HG03045 (cell line): ENCODE results near the gene CLDN15.
"Not testable (repeated sequence)": the region's sequence is repeated elsewhere in the genome, so short reads cannot be mapped to it uniquely, and the experiment has no call there.

Source experiments
- ATAC-seq: cut with Tn5 transposase; IDR thresholded peaks from one replicate; pipeline ENCODE4 v1.9.1; 2021; ENCODE audit warnings: mild to moderate bottlenecking, moderate library complexity; ENCODE audit not compliant: unreplicated experiment

The CLDN15 gene

GRCh38 chr7:101237206-101238067 lies at the start of gene CLDN15:
Gene CLDN15, minus strand, starts transcription at chr7:101237802. Its CDS starts 221 bp downstream, at chr7:101237581.
- no peak for ATAC-seq

DNA sequence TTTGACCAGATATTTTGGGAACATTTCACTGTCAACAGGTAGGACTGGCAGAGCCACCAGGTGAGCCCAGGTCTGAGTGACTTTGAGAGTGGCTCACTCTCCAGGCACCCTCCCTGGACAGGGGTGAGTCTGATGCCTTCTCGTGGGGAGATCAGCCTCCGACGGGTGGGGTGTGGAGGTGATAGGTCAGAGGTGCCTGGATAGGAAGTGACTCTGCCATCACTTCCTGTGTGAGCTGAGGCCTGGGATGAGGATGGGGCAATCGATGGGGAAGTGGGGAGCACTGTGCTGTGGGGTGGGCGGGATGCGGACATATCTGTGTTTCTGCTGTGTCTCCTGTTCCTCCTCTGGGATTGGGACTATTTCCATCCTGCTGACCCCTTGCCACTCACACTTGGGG lies 49.4 kb upstream of the CLDN15 start:
- no peak for ATAC-seq

DNA sequence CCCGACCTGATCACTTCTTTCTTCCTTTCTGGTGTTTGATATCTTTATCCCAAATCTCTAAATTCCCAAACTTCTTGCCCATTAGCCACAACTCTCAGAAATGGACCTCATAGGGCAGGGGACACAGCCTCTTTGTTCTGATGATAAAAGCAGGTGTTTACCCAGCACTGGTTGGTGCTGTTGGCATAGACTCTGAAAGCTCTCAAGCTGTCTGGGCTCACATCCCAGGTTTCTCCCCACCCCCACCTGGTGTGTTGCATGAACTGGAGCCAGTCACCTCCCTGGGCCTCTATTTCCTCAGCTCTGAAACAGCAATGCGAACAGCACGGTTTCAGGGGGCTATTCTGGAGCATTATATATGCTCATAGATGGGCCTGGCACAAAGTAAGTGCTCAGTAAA lies 48.3 kb upstream of the CLDN15 start:
- ATAC-seq, result not testable (repeated sequence)

GRCh38 chr7:101285171-101285570 lies 47.6 kb upstream of the CLDN15 start:
- ATAC-seq, result no peak

- ATAC-seq, result not testable (repeated sequence)
Measured at GRCh38 chr7:101280912-101281311, 43.3 kb upstream of the CLDN15 start.

DNA sequence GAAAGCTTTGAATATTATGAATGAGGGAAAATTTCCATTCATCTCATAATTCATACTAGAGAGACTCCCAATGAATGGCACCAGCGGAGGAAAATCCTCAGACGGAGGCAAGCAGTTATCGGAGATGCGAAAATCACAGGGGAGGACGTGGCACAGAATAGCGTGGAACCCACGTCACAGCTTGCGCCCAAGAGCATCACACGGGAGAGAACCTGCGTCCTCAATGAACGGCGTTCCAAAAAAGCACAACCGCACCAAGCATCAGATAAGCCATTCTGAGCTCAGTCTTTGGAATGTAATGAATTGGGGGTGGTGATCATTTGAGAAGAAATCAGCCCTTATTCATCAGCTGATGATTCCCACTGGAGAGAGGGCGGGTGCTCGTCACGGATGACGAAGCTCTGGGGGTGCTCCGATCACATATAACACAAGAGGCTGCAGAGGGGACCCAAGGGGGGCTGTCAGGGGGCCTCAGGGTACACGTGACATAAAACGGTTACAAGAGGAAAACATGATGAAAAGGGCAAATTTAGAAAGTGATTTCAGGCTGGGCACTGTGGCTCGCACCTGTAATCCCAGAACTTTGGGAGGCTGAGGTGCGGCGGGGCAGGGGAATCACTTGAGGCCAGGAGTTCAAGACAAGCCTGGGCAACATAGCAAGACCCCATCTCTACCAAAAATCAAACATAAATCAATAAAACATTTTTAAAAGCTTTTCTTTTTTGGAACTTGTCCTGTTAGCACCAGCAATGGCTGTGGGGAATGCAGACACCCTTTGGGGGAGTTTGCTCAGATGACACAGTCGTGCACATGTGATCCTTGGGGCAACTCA lies 41.1 kb upstream of the CLDN15 start:
- no peak for ATAC-seq

GRCh38 chr7:101277155-101277554 lies 39.6 kb upstream of the CLDN15 start:
- no peak for ATAC-seq

DNA sequence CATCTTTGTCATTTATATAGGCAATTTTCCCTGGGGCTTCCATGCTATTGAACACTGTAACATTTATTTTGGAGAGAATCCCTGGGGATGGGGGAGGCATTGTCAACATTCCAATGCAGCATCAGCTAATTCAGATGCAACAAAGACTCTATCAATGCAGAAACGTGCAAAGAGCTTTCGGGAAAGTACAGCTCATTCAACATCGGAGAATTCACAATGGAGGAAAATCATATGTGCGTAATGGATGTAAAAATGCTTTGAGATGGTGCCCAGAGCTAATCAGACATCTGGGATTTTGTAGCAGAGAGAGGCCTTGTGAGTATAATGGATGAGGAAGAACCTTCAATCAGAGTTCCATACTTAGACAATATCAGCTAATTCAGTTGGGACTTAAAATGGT lies 35.6 kb upstream of the CLDN15 start:
- ATAC-seq, result no peak

- no peak for ATAC-seq
Measured at GRCh38 chr7:101271021-101271420, 33.4 kb upstream of the CLDN15 start.

DNA sequence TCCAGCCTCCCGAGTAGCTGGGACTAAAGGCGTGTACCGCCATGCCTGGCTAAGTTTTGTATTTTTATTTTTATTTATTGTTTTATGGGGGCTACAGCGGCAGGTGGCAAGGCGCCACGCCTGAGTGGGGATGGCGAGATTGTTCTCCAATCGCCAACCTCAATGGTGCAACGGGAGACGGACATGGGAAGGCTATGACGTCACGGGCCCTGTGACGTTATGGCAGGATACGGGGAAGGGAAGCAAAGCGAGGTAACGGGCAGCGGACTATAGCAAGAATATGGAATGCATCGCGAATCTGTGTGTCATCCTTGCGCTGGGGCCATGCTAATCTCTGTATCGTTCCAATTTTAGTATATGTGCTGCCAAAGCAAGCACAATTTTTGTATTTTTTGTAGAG lies 32.1 kb upstream of the CLDN15 start:
- ATAC-seq, result no peak

- no peak for ATAC-seq
Measured at GRCh38 chr7:101265622-101266516, 28.3 kb upstream of the CLDN15 start.

- ATAC-seq, result not testable (repeated sequence)
Measured at GRCh38 chr7:101264102-101264706, 26.6 kb upstream of the CLDN15 start.

GRCh38 chr7:101258243-101258731 lies 20.7 kb upstream of the CLDN15 start:
- no peak for ATAC-seq

DNA sequence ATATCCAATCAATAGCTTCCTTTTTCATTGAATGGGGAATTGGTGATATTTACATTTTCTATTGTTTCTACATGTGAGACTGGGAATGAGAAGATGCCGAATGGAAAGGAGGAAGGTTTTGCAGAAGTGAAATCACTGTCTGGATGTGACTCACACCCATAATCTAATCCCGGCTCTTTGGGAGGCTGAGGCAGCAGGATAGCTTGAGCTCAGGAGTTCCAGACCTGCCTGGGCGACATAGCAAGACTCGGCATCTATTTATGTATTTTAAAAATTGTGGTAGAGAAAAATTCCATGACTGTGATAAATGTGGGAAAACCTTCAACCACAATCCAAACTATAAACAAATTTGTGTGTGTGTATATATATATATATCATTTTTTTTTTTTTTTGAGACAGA lies 18.2 kb upstream of the CLDN15 start:
- ATAC-seq, result no peak

GRCh38 chr7:101253199-101253598 lies 15.6 kb upstream of the CLDN15 start:
- not testable (repeated sequence) for ATAC-seq

DNA sequence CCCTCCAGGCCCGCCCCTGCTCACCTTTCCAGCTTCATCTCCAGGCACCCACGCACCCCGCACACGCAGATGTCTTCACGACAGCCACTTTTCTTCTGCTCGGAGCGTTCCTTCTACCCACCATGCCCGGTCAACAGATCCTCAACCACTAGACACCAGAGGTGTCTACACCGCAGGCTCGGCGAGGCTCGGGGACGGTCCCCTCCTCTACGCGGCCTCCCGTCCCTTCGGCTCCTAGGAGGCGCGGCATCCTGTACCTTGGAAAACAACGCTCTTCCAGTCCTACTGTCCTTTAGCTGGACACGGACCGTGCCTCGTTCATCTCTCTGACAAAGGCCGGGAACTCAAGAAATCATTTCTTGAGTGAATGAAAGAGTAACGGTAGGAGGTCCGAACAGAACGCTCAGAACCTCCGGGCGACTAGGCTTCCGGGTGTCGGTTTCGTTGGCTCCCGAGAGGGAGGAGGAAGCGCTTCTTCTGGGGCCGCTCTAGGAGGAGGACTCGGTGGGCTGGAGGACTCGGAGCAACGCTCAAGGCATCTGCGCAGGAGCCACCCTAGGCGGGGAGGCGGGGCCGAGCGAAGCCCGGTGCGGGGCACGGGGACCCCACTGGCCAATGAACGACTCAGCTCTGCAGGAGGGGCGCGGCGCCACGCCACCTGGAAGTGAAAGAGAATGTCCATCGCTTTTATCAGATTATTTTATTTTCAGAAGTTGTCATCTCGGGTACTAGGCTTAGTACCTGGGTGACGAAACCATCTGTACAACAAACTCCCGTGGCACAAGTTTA lies 14.5 kb upstream of the CLDN15 start:
- ATAC-seq, result peak; percentile 97

GRCh38 chr7:101250324-101250723 lies 12.7 kb upstream of the CLDN15 start:
- no peak for ATAC-seq

- no peak for ATAC-seq
Measured at GRCh38 chr7:101248276-101248675, 10.7 kb upstream of the CLDN15 start.

DNA sequence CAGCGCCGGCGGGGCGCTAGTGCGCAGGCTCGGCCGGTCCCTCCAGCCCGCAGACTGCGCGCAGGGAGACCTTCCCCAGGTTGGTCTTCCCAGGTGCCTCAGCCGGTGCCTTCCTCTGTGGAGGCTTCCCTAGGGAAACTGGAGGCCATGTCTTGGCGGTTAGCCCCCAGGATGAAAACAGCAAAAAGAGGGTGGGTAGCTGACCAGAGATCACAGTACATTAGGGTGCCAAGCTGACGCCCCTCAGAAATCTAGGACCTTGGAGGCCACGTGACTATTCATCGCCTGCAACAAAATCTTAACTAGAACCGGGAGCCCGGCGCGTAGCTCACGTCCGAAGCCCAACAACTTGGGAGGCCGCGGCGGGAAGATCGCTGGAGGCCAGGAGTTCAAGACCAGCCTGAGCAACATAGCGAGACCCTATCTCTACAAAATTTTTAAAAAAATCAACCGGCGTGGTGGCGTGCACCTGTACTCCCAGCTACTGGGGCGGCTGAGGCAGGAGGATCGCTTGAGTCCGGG lies 7.6 kb upstream of the CLDN15 start:
- ATAC-seq, result no peak
